ENCODE results near the gene PARP12. TPM values are rescaled to one million over a fixed set of nuclear protein-coding genes. Genes with fewer than 3 reads are reported as not detected.

PARP12 gene
- total and polyA plus RNA-seq, 2 experiments from 2014 or later = 5.4 to 11.0 TPM

GRCh38 chr7:140081774-140082425 lies 19.1 kb upstream of the PARP12 start:
- no peak for TF ChIP-seq EZH2 (IDR thresholded peaks at IDR 0.05; ENCODE audit: insufficient read depth, poor library complexity, severe bottlenecking)
- TF ChIP-seq EZH2phosphoT487 (IDR thresholded peaks at IDR 0.05; ENCODE audit: insufficient read depth, low read depth) = no peak
- H3K4me3 ChIP-seq = no peak overlapping the region
- peaks cover 4% of the 10 kb centered on the region; the same call in 1 of the 2 replicates for H3K4me1 ChIP-seq (ENCODE audit: insufficient read depth)
- no peaks in the 10 kb centered on the region for H3K36me3 ChIP-seq (ENCODE audit: low read depth)
- no peak overlapping the region for H2AFZ ChIP-seq
- in situ Hi-C loops (cut with MboI) = no loop called here
- H3K9me3 ChIP-seq (ENCODE audit: low read depth) = no peaks in the 10 kb centered on the region
- no peak overlapping the region for H3K27ac ChIP-seq
- no peaks in the 10 kb centered on the region for H4K20me1 ChIP-seq (ENCODE audit: insufficient read depth)
- no peaks in the 10 kb centered on the region for H3K27me3 ChIP-seq (replicated peaks; ENCODE audit: insufficient read depth)
- H3K79me2 ChIP-seq (ENCODE audit: insufficient read depth) = no peaks in the 10 kb centered on the region
- H3K4me2 ChIP-seq (ENCODE audit: unreplicated experiment) = no peak overlapping the region
- no peak overlapping the region for H3K9ac ChIP-seq
- WGBS, 2 experiments (ENCODE audit: low coverage in 1 of 2, low lambda C conversion rate in 2 of 2, missing lambda C conversion rate in 2 of 2) = 86 to 88% methylated on average over 11 of the region's 11 CpGs
- peaks cover 4% of the 10 kb centered on the region; the same call in 1 of the 2 replicates for H3F3A ChIP-seq (ENCODE audit: insufficient read depth)
- no peaks in the 10 kb centered on the region for H3K9me2 ChIP-seq (ENCODE audit: insufficient read depth)
- no peak for DNase-seq

DNA sequence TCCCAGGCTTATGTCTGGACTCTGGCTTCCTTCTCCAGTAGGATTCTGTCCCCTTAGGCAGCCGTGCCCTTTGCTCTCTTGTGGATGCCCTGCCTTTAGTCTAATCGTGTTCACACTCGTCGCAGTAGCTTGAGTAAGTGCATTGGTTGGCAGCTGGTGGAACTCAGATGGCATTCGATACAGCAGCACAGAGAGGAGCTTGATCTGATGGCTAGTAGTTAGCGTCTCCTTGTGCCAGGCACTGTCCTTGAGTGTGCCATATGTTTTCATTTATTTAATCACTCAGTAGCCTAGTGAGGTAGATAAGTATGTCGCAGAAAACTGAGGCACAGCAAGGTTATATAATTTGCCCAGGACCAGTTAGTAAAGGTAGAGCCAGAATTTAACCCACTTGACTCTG lies 18.2 kb upstream of the PARP12 start:
- Histone ChIP-seq H3K9ac (no peak overlapping the region), H3K9me2 (ENCODE audit: insufficient read depth) (no peaks in the 10 kb centered on the region), H3K79me2 (ENCODE audit: insufficient read depth) (no peaks in the 10 kb centered on the region), H3K27ac (no peak overlapping the region), H4K20me1 (ENCODE audit: insufficient read depth) (no peaks in the 10 kb centered on the region), H3K27me3 (replicated peaks; ENCODE audit: insufficient read depth) (no peaks in the 10 kb centered on the region), H3K9me3 (ENCODE audit: low read depth) (no peaks in the 10 kb centered on the region), H3K4me2 (ENCODE audit: unreplicated experiment) (no peak overlapping the region), H3K4me3 (no peak overlapping the region), H2AFZ (no peak overlapping the region), H3K4me1 (ENCODE audit: insufficient read depth) (peaks cover 4% of the 10 kb centered on the region; the same call in 1 of the 2 replicates), H3K36me3 (ENCODE audit: low read depth) (no peaks in the 10 kb centered on the region), H3F3A (ENCODE audit: insufficient read depth) (peaks cover 2% of the 10 kb centered on the region; the same call in 1 of the 2 replicates)
- 47 to 50% methylated on average over 7 of the region's 7 CpGs for WGBS, 2 experiments (ENCODE audit: low coverage in 1 of 2, low lambda C conversion rate in 2 of 2, missing lambda C conversion rate in 2 of 2)
- TF ChIP-seq EZH2phosphoT487 (IDR thresholded peaks at IDR 0.05; ENCODE audit: insufficient read depth, low read depth) = no peak
- TF ChIP-seq EZH2 (IDR thresholded peaks at IDR 0.05; ENCODE audit: insufficient read depth, poor library complexity, severe bottlenecking) = no peak
- no peak for DNase-seq
- in situ Hi-C loops (cut with MboI) = no loop called here

- in situ Hi-C loops (cut with MboI) = no loop called here
- Histone ChIP-seq H4K20me1 (ENCODE audit: insufficient read depth) (no peaks in the 10 kb centered on the region), H3K27me3 (replicated peaks; ENCODE audit: insufficient read depth) (no peaks in the 10 kb centered on the region), H3K9ac (no peak overlapping the region), H3K9me2 (ENCODE audit: insufficient read depth) (no peaks in the 10 kb centered on the region), H3K27ac (no peak overlapping the region), H3K36me3 (ENCODE audit: low read depth) (no peaks in the 10 kb centered on the region), H3K9me3 (ENCODE audit: low read depth) (no peaks in the 10 kb centered on the region), H3K79me2 (ENCODE audit: insufficient read depth) (no peaks in the 10 kb centered on the region), H3K4me3 (no peak overlapping the region), H3F3A (ENCODE audit: insufficient read depth) (no peaks in the 10 kb centered on the region), H2AFZ (no peak overlapping the region), H3K4me2 (ENCODE audit: unreplicated experiment) (no peak overlapping the region), H3K4me1 (ENCODE audit: insufficient read depth) (peaks cover 4% of the 10 kb centered on the region; the same call in 1 of the 2 replicates)
- WGBS, 2 experiments (ENCODE audit: low coverage in 1 of 2, low lambda C conversion rate in 2 of 2, missing lambda C conversion rate in 2 of 2) = 28 to 36% methylated on average over 6 of the region's 6 CpGs
- DNase-seq = peak; percentile 79
- no peak for TF ChIP-seq EZH2 (IDR thresholded peaks at IDR 0.05; ENCODE audit: insufficient read depth, poor library complexity, severe bottlenecking)
- TF ChIP-seq EZH2phosphoT487 (IDR thresholded peaks at IDR 0.05; ENCODE audit: insufficient read depth, low read depth) = no peak
These were observed 16.4 kb upstream of the PARP12 start for GRCh38 chr7:140079121-140079536.

GRCh38 chr7:140078392-140078791 lies 15.6 kb upstream of the PARP12 start:
- H3K4me3 ChIP-seq = no peak overlapping the region
- DNase-seq = no peak
- H3F3A ChIP-seq (ENCODE audit: insufficient read depth) = no peaks in the 10 kb centered on the region
- 89 to 90% methylated on average over 13 of the region's 13 CpGs for WGBS, 2 experiments (ENCODE audit: low coverage in 1 of 2, low lambda C conversion rate in 2 of 2, missing lambda C conversion rate in 2 of 2)
- H2AFZ ChIP-seq = no peak overlapping the region
- H4K20me1 ChIP-seq (ENCODE audit: insufficient read depth) = no peaks in the 10 kb centered on the region
- TF ChIP-seq EZH2 (IDR thresholded peaks at IDR 0.05; ENCODE audit: insufficient read depth, poor library complexity, severe bottlenecking) = no peak
- H3K9ac ChIP-seq = no peak overlapping the region
- no peaks in the 10 kb centered on the region for H3K27me3 ChIP-seq (replicated peaks; ENCODE audit: insufficient read depth)
- no peaks in the 10 kb centered on the region for H3K36me3 ChIP-seq (ENCODE audit: low read depth)
- no peaks in the 10 kb centered on the region for H3K79me2 ChIP-seq (ENCODE audit: insufficient read depth)
- H3K9me2 ChIP-seq (ENCODE audit: insufficient read depth) = no peaks in the 10 kb centered on the region
- H3K4me2 ChIP-seq (ENCODE audit: unreplicated experiment) = no peak overlapping the region
- no peak overlapping the region for H3K27ac ChIP-seq
- in situ Hi-C loops (cut with MboI) = no loop called here
- no peaks in the 10 kb centered on the region for H3K9me3 ChIP-seq (ENCODE audit: low read depth)
- no peaks in the 10 kb centered on the region for H3K4me1 ChIP-seq (ENCODE audit: insufficient read depth)

Measured in GM23248 (cell line).